Keratinocyte (primary cell): Measurements from ENCODE around the gene CMIP. TPM values are rescaled to one million over a fixed set of nuclear protein-coding genes. Genes with fewer than 3 reads are reported as not detected.

ENCODE experiments used
- DNase-seq: peaks from one replicate; pipeline ENCODE4 v3.0.0-alpha.2; 2011; ENCODE audit warnings: low read depth, missing footprints, low spot score
- FAIRE-seq: peaks from 2 replicates; lab custom pipeline; 2011; peaks lifted over from hg19 to GRCh38; lab: Jason Lieb, UNC
- H2AFZ ChIP-seq: 2 replicates; pipeline ENCODE4 v1.6.0; 2012; ENCODE audit warnings: low read length, control low read depth, inconsistent platforms; ENCODE audit not compliant: control insufficient read depth
- H3K27ac ChIP-seq: 2 replicates; pipeline ENCODE4 v1.5.1; 2011; ENCODE audit warnings: low read length; ENCODE audit not compliant: control insufficient read depth, insufficient read depth
- H3K27me3 ChIP-seq: 3 replicates; pipeline ENCODE4 v1.6.0; 2011; ENCODE audit warnings: low read length; ENCODE audit not compliant: control insufficient read depth, insufficient read depth; ENCODE audit errors: extremely low read depth
- H3K36me3 ChIP-seq, 2 experiments: 2 replicates in 1 of 2; 3 replicates in 1 of 2; pipeline ENCODE4 v1.5.1; 2011; ENCODE audit warnings: low read length in 2 of 2, mild to moderate bottlenecking in 1 of 2; ENCODE audit not compliant: control insufficient read depth in 2 of 2, insufficient read depth in 2 of 2; ENCODE audit errors: extremely low read depth in 1 of 2
- H3K4me1 ChIP-seq: 3 replicates; pipeline ENCODE4 v1.5.1; 2011; ENCODE audit warnings: low read length; ENCODE audit not compliant: control insufficient read depth, insufficient read depth; ENCODE audit errors: extremely low read depth
- H3K4me2 ChIP-seq: 3 replicates; pipeline ENCODE4 v1.6.0; 2011; ENCODE audit warnings: low read depth, low read length; ENCODE audit not compliant: control insufficient read depth, insufficient read depth; ENCODE audit errors: extremely low read depth
- H3K4me3 ChIP-seq, 3 experiments: fragments of 200-600 bp in 1 of 3; sonication (generic) in 1 of 3; 2 replicates in 2 of 3; 3 replicates in 1 of 3; pipeline ENCODE4 v1.5.1; 2011 to 2016; ENCODE audit warnings: low read length in 3 of 3, mild to moderate bottlenecking in 3 of 3, control low read depth in 2 of 3, inconsistent platforms in 1 of 3, low read depth in 1 of 3, mixed read lengths in 1 of 3, mixed run types in 1 of 3, moderate library complexity in 1 of 3; ENCODE audit not compliant: control insufficient read depth in 2 of 3, insufficient read depth in 2 of 3; ENCODE audit errors: extremely low read depth in 1 of 3
- H3K79me2 ChIP-seq: 2 replicates; pipeline ENCODE4 v1.6.0; 2012; ENCODE audit warnings: low read length; ENCODE audit not compliant: control insufficient read depth, insufficient read depth
- H3K9ac ChIP-seq: 3 replicates; pipeline ENCODE4 v1.6.0; 2011; ENCODE audit warnings: low read length; ENCODE audit not compliant: control insufficient read depth, insufficient read depth; ENCODE audit errors: extremely low read depth
- H3K9me1 ChIP-seq: 3 replicates; pipeline ENCODE4 v1.6.0; 2011; ENCODE audit warnings: low read length; ENCODE audit not compliant: control insufficient read depth, insufficient read depth; ENCODE audit errors: extremely low read depth
- H3K9me3 ChIP-seq: 2 replicates; pipeline ENCODE4 v1.5.1; 2012; ENCODE audit warnings: low read depth, low read length; ENCODE audit not compliant: control insufficient read depth
- H4K20me1 ChIP-seq: 3 replicates; pipeline ENCODE4 v1.6.0; 2011; ENCODE audit warnings: low read length; ENCODE audit not compliant: control insufficient read depth, insufficient read depth; ENCODE audit errors: extremely low read depth
- CTCF ChIP-seq, 3 experiments: IDR thresholded peaks in 1 of 3; conservative IDR thresholded peaks in 1 of 3; optimal IDR thresholded peaks in 1 of 3; 2 replicates in 2 of 3; 3 replicates in 1 of 3; pipeline versions ENCODE3 to v1.5.1; 2011; ENCODE audit warnings: low read length in 3 of 3, mild to moderate bottlenecking in 3 of 3, moderate library complexity in 2 of 3, control low read depth in 1 of 3, inconsistent platforms in 1 of 3; ENCODE audit not compliant: insufficient read depth in 2 of 3; ENCODE audit errors: extremely low read depth in 1 of 3
- EZH2 ChIP-seq: IDR thresholded peaks from one replicate; pipeline ENCODE4 v1.6.1; 2012; ENCODE audit warnings: inconsistent platforms, mild to moderate bottlenecking, low read length, moderate library complexity
- dilution Hi-C: fragments of 300-500 bp; cut with MboI; formaldehyde crosslinking; loops from one replicate; pipeline ENCODE4 v1.7.0; 2020; ENCODE audit warnings: low sequenced_read_pairs; ENCODE audit not compliant: extremely low pct_ligation_motif_present
- polyA plus RNA-seq, 5 experiments: library from polyadenylated mRNA; depleted of rRNA in 3 of 5; stranded (reverse) in 3 of 5; stranded (forward) in 1 of 5; unstranded in 1 of 5; fragments of >200 nt; gene quantifications; 1 replicate in 1 of 5; 2 replicates in 3 of 5; 3 replicates in 1 of 5; pipeline versions ENCODE4 v1.2.1 to v1.2.3, GENCODE V29; 2011 to 2012; ENCODE audit warnings: missing spikeins in 2 of 5, low read depth in 1 of 5, low replicate concordance in 1 of 5

Gene CMIP
- polyA plus RNA-seq, 1 donor (not counting 4 experiments of a cell fraction or from before 2014, with no cell fraction given): 5.0 TPM

GRCh38 chr16:81684901-81685300, 240.3 kb downstream of the CMIP start:
- Histone ChIP-seq H3K4me1 (no peaks in the 10 kb centered on the region), H3K27me3 (no peaks in the 10 kb centered on the region), H3K9me3 (no peaks in the 10 kb centered on the region), H3K4me3 (no peak overlapping the region), H3K27ac (no peak overlapping the region), H3K9me1 (no peaks in the 10 kb centered on the region), H3K36me3 (peaks cover 16 to 20% of the 10 kb centered on the region in 2 experiments), H3K79me2 (peaks cover 11% of the 10 kb centered on the region), H2AFZ (no peak overlapping the region), H3K4me2 (no peak overlapping the region), H3K9ac (no peak overlapping the region), H4K20me1 (peaks cover 7% of the 10 kb centered on the region)
- dilution Hi-C loops: no loop called here
- TF ChIP-seq EZH2 (no peak), CTCF (optimal IDR thresholded peaks at IDR 0.05 in 1 of 3, IDR thresholded peaks at IDR 0.05 in 1 of 3, conservative IDR thresholded peaks at IDR 0.05 in 1 of 3; ENCODE audit: extremely low read depth in 1 of 3, insufficient read depth in 2 of 3, low read length in 3 of 3) (no peak)
- DNase-seq (no peak), FAIRE-seq (no peak)

DNA sequence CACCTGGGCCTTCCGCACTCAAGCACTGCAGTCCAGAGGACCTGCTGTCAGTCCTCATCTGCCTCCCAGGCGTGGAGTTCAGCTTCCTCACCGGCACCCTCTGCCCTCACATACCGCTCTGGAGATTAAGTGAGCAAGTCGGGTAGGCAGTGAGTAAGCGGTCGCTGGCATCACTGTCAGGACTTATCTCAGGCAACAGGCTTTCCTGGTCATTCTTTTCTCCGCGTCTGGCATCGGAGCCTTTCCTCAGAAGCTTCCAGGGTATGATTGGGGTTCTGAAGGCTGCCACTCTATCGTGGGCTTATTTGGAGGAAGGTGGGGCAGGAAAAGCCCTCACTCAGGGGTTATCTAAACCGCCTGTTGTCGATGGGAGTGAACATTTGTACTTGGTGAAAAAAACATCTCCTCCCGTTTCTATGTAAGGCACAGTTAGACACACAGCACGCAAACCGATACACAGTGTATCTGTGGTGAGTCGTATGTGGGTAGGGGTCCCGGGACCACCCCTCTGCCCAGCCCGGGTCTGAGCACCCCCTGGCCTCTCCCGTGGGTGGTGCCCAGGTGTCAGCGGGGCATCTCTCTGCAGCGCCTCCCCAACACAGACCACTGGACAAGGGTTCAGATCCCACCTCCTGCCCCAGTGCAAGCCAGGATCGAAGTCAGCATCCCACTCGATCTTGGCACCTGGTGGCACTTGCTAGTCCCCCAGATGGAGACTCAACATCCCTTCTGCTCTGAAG, 242.0 kb downstream of the CMIP start:
- no peaks in the 10 kb centered on the region for H3K9me3 ChIP-seq
- H3K9me1 ChIP-seq: no peaks in the 10 kb centered on the region
- peaks cover 13 to 18% of the 10 kb centered on the region in 2 experiments for H3K36me3 ChIP-seq
- H3K4me2 ChIP-seq: no peak overlapping the region
- H3K27me3 ChIP-seq: no peaks in the 10 kb centered on the region
- no peak overlapping the region for H3K27ac ChIP-seq
- no peak overlapping the region for H2AFZ ChIP-seq
- TF ChIP-seq EZH2: no peak
- dilution Hi-C loops: no loop called here
- no peaks in the 10 kb centered on the region for H3K4me1 ChIP-seq
- H3K79me2 ChIP-seq: peaks cover 11% of the 10 kb centered on the region
- H4K20me1 ChIP-seq: peaks cover 7% of the 10 kb centered on the region
- no peak overlapping the region for H3K4me3 ChIP-seq
- FAIRE-seq (no peak), DNase-seq (no peak)
- H3K9ac ChIP-seq: no peak overlapping the region

DNA sequence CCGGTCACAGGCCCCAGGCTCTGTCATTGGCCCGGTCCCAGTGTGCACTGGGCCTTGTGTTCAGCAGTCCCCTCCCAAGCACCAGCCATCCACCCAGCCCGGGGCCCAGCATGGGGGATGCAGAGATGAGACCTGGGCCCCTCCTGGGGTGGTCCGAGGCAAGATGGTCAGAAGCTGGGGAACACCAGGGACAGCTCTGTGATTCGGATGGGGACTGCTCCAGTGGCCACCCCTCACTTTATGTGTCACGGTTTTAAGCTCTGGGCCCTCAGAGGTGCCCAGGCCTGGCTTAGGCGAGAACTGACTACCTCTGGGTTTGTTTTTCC, 242.5 kb downstream of the CMIP start:
- Histone ChIP-seq H3K36me3 (peaks cover 18 to 23% of the 10 kb centered on the region in 2 experiments), H3K27me3 (no peaks in the 10 kb centered on the region), H3K27ac (no peak overlapping the region), H2AFZ (no peak overlapping the region), H3K9me3 (no peaks in the 10 kb centered on the region), H4K20me1 (peaks cover 7% of the 10 kb centered on the region), H3K4me3 (no peak overlapping the region), H3K9ac (no peak overlapping the region), H3K4me2 (no peak overlapping the region), H3K79me2 (peaks cover 11% of the 10 kb centered on the region), H3K4me1 (no peaks in the 10 kb centered on the region), H3K9me1 (no peaks in the 10 kb centered on the region)
- DNase-seq (no peak), FAIRE-seq (no peak)
- TF ChIP-seq EZH2: no peak
- no peak for TF ChIP-seq CTCF (optimal IDR thresholded peaks at IDR 0.05 in 1 of 3, IDR thresholded peaks at IDR 0.05 in 1 of 3, conservative IDR thresholded peaks at IDR 0.05 in 1 of 3; ENCODE audit: extremely low read depth in 1 of 3, insufficient read depth in 2 of 3, low read length in 3 of 3)
- dilution Hi-C loops: no loop called here
